Osteoblast (primary cell): Measurements from ENCODE around the gene NOSIP. TPM values are rescaled to one million over a fixed set of nuclear protein-coding genes. Genes with fewer than 3 reads are reported as not detected.

ENCODE experiments used
- DNase-seq: peaks from one replicate; pipeline ENCODE4 v3.0.0; 2011; ENCODE audit warnings: low spot score, mixed read lengths; ENCODE audit not compliant: insufficient read length; ENCODE audit errors: missing footprints
- H2AFZ ChIP-seq: 2 replicates; pipeline ENCODE4 v1.6.0; 2011; ENCODE audit warnings: mild to moderate bottlenecking, low read length
- H3K27ac ChIP-seq: 2 replicates; pipeline ENCODE4 v1.5.1; 2011; ENCODE audit warnings: mild to moderate bottlenecking, low read depth, low read length, moderate library complexity
- H3K27me3 ChIP-seq: 2 replicates; pipeline ENCODE4 v1.6.0; 2012; ENCODE audit warnings: mild to moderate bottlenecking, control low read depth, inconsistent platforms, low read length, moderate library complexity; ENCODE audit not compliant: insufficient read depth
- H3K36me3 ChIP-seq: 2 replicates; pipeline ENCODE4 v1.5.1; 2011; ENCODE audit warnings: mild to moderate bottlenecking, low read length, control low read depth, moderate library complexity; ENCODE audit not compliant: insufficient read depth
- H3K4me1 ChIP-seq: 2 replicates; pipeline ENCODE4 v1.5.1; 2011; ENCODE audit warnings: mild to moderate bottlenecking, low read length, control low read depth, moderate library complexity; ENCODE audit not compliant: insufficient read depth
- H3K4me2 ChIP-seq: 2 replicates; pipeline ENCODE4 v1.6.0; 2011; ENCODE audit warnings: mild to moderate bottlenecking, low read length; ENCODE audit not compliant: insufficient read depth
- H3K4me3 ChIP-seq: fragments of 200-600 bp; sonication (generic); 3 replicates; pipeline ENCODE4 v1.5.1; 2012; ENCODE audit warnings: mild to moderate bottlenecking, low read length, inconsistent platforms; ENCODE audit not compliant: insufficient read depth
- H3K79me2 ChIP-seq: 2 replicates; pipeline ENCODE4 v1.6.0; 2012; ENCODE audit warnings: mild to moderate bottlenecking, low read length, control low read depth, inconsistent platforms; ENCODE audit not compliant: insufficient read depth
- H3K9me3 ChIP-seq: 2 replicates; pipeline ENCODE4 v1.5.1; 2011; ENCODE audit warnings: low read depth, low read length, control low read depth
- H4K20me1 ChIP-seq: 2 replicates; pipeline ENCODE4 v1.6.0; 2012; ENCODE audit warnings: mild to moderate bottlenecking, low read length, control low read depth; ENCODE audit not compliant: insufficient read depth
- total RNA-seq: library from RNA; depleted of rRNA; stranded (reverse); fragments of >200 nt; gene quantifications from 2 replicates; pipeline ENCODE4 v1.2.3, GENCODE V29; 2012
- TF ChIP-seq, protein P1 (sequence below): IDR thresholded peaks from 2 replicates; pipeline ENCODE4 v1.5.1; 2011; ENCODE audit warnings: mild to moderate bottlenecking, low read depth, low read length, moderate library complexity; ENCODE audit errors: extremely low read depth

The NOSIP gene
- total RNA-seq, 1 donor = 68.0 TPM

DNA sequence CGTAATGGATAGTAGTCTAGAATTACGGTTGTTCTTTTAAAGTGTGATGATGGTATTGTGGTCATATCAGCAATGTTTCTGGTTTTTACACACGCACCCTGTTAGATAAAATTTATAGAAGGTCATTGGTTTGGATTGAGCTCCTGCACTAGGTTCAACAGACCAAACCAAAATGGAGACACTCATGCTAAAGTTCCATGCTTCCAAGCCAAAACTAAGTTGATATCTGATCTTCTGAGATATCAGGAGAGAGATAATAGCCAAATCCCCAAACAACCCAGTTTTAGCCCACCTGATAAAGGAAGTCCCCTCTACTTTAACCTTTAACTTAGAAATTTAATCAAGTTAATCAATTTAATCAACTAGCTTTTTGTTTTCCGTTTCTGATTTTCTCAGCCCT is 1.2 kb downstream of the NOSIP start:
- no peaks in the 10 kb centered on the region for H3K9me3 ChIP-seq
- H4K20me1 ChIP-seq = peaks cover 12% of the 10 kb centered on the region
- TF ChIP-seq, protein P1, sequence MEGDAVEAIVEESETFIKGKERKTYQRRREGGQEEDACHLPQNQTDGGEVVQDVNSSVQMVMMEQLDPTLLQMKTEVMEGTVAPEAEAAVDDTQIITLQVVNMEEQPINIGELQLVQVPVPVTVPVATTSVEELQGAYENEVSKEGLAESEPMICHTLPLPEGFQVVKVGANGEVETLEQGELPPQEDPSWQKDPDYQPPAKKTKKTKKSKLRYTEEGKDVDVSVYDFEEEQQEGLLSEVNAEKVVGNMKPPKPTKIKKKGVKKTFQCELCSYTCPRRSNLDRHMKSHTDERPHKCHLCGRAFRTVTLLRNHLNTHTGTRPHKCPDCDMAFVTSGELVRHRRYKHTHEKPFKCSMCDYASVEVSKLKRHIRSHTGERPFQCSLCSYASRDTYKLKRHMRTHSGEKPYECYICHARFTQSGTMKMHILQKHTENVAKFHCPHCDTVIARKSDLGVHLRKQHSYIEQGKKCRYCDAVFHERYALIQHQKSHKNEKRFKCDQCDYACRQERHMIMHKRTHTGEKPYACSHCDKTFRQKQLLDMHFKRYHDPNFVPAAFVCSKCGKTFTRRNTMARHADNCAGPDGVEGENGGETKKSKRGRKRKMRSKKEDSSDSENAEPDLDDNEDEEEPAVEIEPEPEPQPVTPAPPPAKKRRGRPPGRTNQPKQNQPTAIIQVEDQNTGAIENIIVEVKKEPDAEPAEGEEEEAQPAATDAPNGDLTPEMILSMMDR = no peak
- DNase-seq = no peak
- H3K4me3 ChIP-seq = peak overlapping the region; percentile 91
- H3K27me3 ChIP-seq = no peaks in the 10 kb centered on the region
- H3K4me2 ChIP-seq = peak overlapping the region; percentile 96
- peak overlapping the region; percentile 75 for H3K27ac ChIP-seq
- H3K36me3 ChIP-seq = peaks cover 15% of the 10 kb centered on the region
- peaks cover 54% of the 10 kb centered on the region for H3K79me2 ChIP-seq
- H3K4me1 ChIP-seq = peaks cover 18% of the 10 kb centered on the region
- no peak overlapping the region for H2AFZ ChIP-seq

- Histone ChIP-seq H3K27me3 (no peaks in the 10 kb centered on the region), H3K4me3 (no peak overlapping the region), H3K4me1 (peaks cover 11% of the 10 kb centered on the region), H3K4me2 (no peak overlapping the region), H4K20me1 (peaks cover 14% of the 10 kb centered on the region), H3K9me3 (no peaks in the 10 kb centered on the region), H2AFZ (no peak overlapping the region), H3K36me3 (peaks cover 19% of the 10 kb centered on the region), H3K27ac (no peak overlapping the region), H3K79me2 (peaks cover 70% of the 10 kb centered on the region)
- TF ChIP-seq, protein P1 = no peak
- peak; percentile 9 for DNase-seq
Measured at GRCh38 chr19:49574206-49574755, 6.1 kb downstream of the NOSIP start.

GRCh38 chr19:49573425-49573824 is 6.9 kb downstream of the NOSIP start:
- TF ChIP-seq, protein P1 = no peak
- Histone ChIP-seq H3K79me2 (peaks cover 67% of the 10 kb centered on the region), H3K27me3 (no peaks in the 10 kb centered on the region), H3K36me3 (peaks cover 19% of the 10 kb centered on the region), H4K20me1 (peaks cover 14% of the 10 kb centered on the region), H3K4me3 (no peak overlapping the region), H3K4me2 (no peak overlapping the region), H3K4me1 (peaks cover 8% of the 10 kb centered on the region), H3K9me3 (no peaks in the 10 kb centered on the region), H3K27ac (no peak overlapping the region), H2AFZ (no peak overlapping the region)
- DNase-seq = peak; percentile 6

DNA sequence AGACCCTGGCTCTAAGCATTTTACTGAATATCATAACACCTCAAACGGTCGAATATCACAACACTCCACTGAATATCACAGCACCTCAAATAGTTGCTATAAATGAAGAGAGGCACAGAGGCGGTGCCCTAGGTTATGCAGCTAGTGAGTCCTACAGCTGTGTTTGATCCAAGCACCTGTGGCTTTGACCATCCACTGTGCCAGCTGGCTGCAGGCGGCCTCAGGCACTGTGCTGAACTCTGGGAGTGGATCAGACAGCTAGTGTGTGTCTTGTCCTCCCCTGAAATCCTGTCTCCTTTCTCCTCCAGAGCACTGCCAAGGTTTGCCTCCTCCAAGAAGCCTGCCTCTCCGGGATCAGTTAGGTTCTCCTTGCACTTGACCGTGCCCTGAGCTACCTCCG is 7.3 kb downstream of the NOSIP start:
- Histone ChIP-seq H3K27ac (no peak overlapping the region), H2AFZ (no peak overlapping the region), H3K4me3 (no peak overlapping the region), H3K79me2 (peaks cover 67% of the 10 kb centered on the region), H3K9me3 (no peaks in the 10 kb centered on the region), H3K4me1 (peaks cover 12% of the 10 kb centered on the region), H3K36me3 (peaks cover 19% of the 10 kb centered on the region), H4K20me1 (peaks cover 18% of the 10 kb centered on the region), H3K4me2 (no peak overlapping the region), H3K27me3 (no peaks in the 10 kb centered on the region)
- TF ChIP-seq, protein P1 = no peak
- DNase-seq = peak; percentile 21
